Measurements from ENCODE around the gene SMURF2. TPM values are rescaled to one million over a fixed set of nuclear protein-coding genes. Genes with fewer than 3 reads are reported as not detected.
A peak's percentile ranks its signal among the peaks of the same experiment; 100 is the strongest.

Gene SMURF2
- polyA plus RNA-seq = 1 to 10 TPM; 8.1 to 8.5 (median 8.3) TPM

GRCh38 chr17:64661976-64662773, at the start of gene SMURF2:
Gene SMURF2, minus strand, starts transcription at chr17:64662307. Its CDS starts 427 bp downstream, at chr17:64661880.
- H3K27me3 Mint-ChIP-seq (ENCODE audit: low read depth in 3 of 3) = peaks cover 5 to 11% (median 8%) of the 10 kb centered on the region in 3 donors
- peaks cover 42 to 48% of the 10 kb centered on the region in 2 donors for H3K4me1 Mint-ChIP-seq
- no peaks in the 10 kb centered on the region for H3K9me3 Mint-ChIP-seq
- no peaks in the 10 kb centered on the region for H3K36me3 Mint-ChIP-seq
- peak; percentile 84 to 87 (median 86) for DNase-seq
- peak within 1 kb of the TSS; percentile 93 to 98 (median 96) for H3K27ac Mint-ChIP-seq
- H3K4me3 Mint-ChIP-seq = peak within 1 kb of the TSS; percentile 96 to 99 (median 96)

- peak in 1 of 3 donors; percentile 12 for DNase-seq
- Mint-ChIP-seq H3K27ac (peak overlapping the region; percentile 94 to 99 (median 97)), H3K4me3 (peak overlapping the region; percentile 74 to 83 (median 76)), H3K4me1 (peaks cover 81 to 89% of the 10 kb centered on the region in 2 donors), H3K27me3 (ENCODE audit: low read depth in 3 of 3) (peaks cover 3 to 6% (median 5%) of the 10 kb centered on the region in 3 donors), H3K36me3 (no peaks in the 10 kb centered on the region), H3K9me3 (no peaks in the 10 kb centered on the region)
Measured at GRCh38 chr17:64709481-64709880, 47.4 kb upstream of the SMURF2 start.

GRCh38 chr17:64707050-64707591, 45.0 kb upstream of the SMURF2 start:
- DNase-seq = no peak
- Mint-ChIP-seq H3K9me3 (no peaks in the 10 kb centered on the region), H3K4me1 (peaks cover 58 to 73% of the 10 kb centered on the region in 2 donors), H3K27me3 (ENCODE audit: low read depth in 3 of 3) (peaks cover 3 to 6% (median 5%) of the 10 kb centered on the region in 3 donors), H3K4me3 (peak overlapping the region in 4 of 5 donors; percentile 30 to 60 (median 42)), H3K27ac (peak overlapping the region; percentile 78 to 97 (median 84)), H3K36me3 (no peaks in the 10 kb centered on the region)

DNA sequence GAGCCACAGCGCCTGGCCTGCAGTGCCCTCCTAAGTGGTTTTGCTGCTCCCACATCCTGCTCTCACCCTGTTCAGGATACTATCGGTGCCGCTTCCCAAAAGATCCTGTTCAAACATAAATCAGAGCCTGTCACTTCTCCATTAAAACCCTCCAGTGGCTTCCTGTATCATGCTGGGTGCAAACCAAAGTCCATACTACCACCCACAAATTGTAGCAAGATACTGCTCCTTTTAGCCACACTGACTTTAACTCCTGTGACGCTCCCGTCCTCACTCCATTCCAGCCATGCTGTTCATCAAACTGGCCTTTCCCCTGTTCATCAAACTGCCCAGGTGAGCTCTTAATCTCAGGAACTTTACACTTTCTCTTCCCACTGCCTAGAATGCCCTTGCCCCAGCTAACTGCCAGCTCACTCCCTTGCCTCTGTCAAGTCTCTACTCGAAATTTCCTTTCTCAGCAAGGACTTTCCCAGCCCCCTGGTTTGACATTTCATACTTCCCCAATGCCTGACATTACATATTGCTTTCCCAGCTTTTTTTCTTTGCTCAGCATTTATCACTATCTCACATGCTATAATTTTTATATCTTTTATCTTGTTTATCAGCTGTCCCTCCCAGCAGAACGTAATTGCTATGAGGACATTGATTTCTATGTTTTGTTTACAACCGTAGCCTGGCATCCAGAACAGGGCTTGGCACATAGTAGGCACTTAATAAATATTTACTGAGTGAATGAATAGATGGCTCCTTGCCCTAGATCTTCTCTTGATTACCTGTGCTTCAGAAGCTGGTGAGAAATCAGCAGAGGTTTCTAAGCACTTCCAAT, 44.3 kb upstream of the SMURF2 start:
- peaks cover 3 to 6% (median 5%) of the 10 kb centered on the region in 3 donors for H3K27me3 Mint-ChIP-seq (ENCODE audit: low read depth in 3 of 3)
- no peaks in the 10 kb centered on the region for H3K36me3 Mint-ChIP-seq
- peaks cover 51 to 66% of the 10 kb centered on the region in 2 donors for H3K4me1 Mint-ChIP-seq
- no peak for DNase-seq
- peak overlapping the region in 1 of 5 donors; percentile 57 for H3K4me3 Mint-ChIP-seq
- peak overlapping the region in 5 of 6 donors; percentile 54 to 97 (median 82) for H3K27ac Mint-ChIP-seq
- no peaks in the 10 kb centered on the region for H3K9me3 Mint-ChIP-seq

- Mint-ChIP-seq H3K27ac (no peak overlapping the region), H3K36me3 (no peaks in the 10 kb centered on the region)
Measured at GRCh38 chr17:64702815-64703214, 40.7 kb upstream of the SMURF2 start.

DNA sequence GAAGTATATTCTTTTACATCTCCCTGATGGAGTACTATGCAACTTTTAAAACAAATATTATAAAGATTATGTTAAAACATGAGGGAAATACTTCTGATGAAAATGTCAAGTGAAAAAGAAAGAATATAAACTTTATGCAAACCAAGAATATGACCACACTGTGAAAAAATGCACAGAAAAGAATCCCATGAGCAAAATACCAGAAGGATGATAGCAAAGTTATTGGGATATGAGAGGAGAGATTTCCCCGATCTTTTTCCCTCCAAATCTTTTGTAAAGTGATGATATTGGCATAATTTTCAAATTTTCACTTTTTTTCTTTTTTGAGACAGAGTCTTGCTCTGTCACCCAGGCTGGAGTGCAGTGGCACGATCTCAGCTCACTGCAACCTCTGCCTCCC, 36.6 kb upstream of the SMURF2 start:
- no peak overlapping the region for H3K27ac Mint-ChIP-seq
- H3K27me3 Mint-ChIP-seq (ENCODE audit: low read depth in 3 of 3) = peaks cover 0 to 2% (median 0%) of the 10 kb centered on the region in 3 donors

More at GRCh38 chr17:64702815-64703214, 40.7 kb upstream of the SMURF2 start:
- Mint-ChIP-seq H3K4me1 (peaks cover 16 to 32% of the 10 kb centered on the region in 2 donors), H3K27me3 (ENCODE audit: low read depth in 3 of 3) (peaks cover 0 to 6% (median 0%) of the 10 kb centered on the region in 3 donors), H3K9me3 (no peaks in the 10 kb centered on the region), H3K4me3 (no peak overlapping the region)
- no peak for DNase-seq

DNA sequence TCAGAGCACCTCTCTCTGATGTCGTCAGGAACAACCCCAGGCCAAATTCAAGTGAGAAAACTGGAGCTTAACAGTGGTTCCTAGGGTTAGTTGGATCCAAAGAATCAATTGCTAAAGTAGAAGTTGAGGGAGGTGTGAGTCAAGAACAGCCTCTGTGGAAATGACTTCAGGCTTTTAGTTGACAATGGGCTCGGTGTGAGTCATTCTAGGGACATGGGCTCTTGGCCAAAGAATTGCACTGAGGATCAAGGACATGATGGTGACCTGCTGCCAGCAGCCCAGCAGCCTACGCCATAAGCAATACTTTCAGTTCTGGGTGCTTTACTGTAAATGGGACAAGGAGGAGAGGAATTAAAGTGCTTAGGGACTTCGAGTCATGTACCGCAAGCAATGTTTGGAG, 32.1 kb upstream of the SMURF2 start:
- H3K4me3 Mint-ChIP-seq = no peak overlapping the region
- no peaks in the 10 kb centered on the region for H3K36me3 Mint-ChIP-seq
- H3K9me3 Mint-ChIP-seq = no peaks in the 10 kb centered on the region
- DNase-seq = no peak
- no peak overlapping the region for H3K27ac Mint-ChIP-seq
- peaks cover 0 to 2% (median 0%) of the 10 kb centered on the region in 3 donors for H3K27me3 Mint-ChIP-seq (ENCODE audit: low read depth in 3 of 3)
- no peaks in the 10 kb centered on the region for H3K4me1 Mint-ChIP-seq

More for the DNA sequence above, 36.6 kb upstream of the SMURF2 start:
- no peak overlapping the region for H3K4me3 Mint-ChIP-seq
- H3K36me3 Mint-ChIP-seq = no peaks in the 10 kb centered on the region
- no peaks in the 10 kb centered on the region for H3K9me3 Mint-ChIP-seq
- peaks cover 0 to 8% of the 10 kb centered on the region in 2 donors for H3K4me1 Mint-ChIP-seq
- no peak for DNase-seq

- DNase-seq = no peak
- Mint-ChIP-seq H3K36me3 (no peaks in the 10 kb centered on the region), H3K27ac (no peak overlapping the region), H3K27me3 (ENCODE audit: low read depth in 3 of 3) (peaks cover 0 to 2% (median 0%) of the 10 kb centered on the region in 3 donors), H3K4me3 (no peak overlapping the region), H3K4me1 (no peaks in the 10 kb centered on the region), H3K9me3 (no peaks in the 10 kb centered on the region)
Measured at GRCh38 chr17:64692187-64692586, 30.1 kb upstream of the SMURF2 start.

- Mint-ChIP-seq H3K4me1 (no peaks in the 10 kb centered on the region), H3K4me3 (no peak overlapping the region), H3K36me3 (no peaks in the 10 kb centered on the region), H3K9me3 (no peaks in the 10 kb centered on the region), H3K27ac (no peak overlapping the region), H3K27me3 (ENCODE audit: low read depth in 3 of 3) (peaks cover 0 to 4% (median 0%) of the 10 kb centered on the region in 3 donors)
- no peak for DNase-seq
Measured at GRCh38 chr17:64689106-64689505, 27.0 kb upstream of the SMURF2 start.

- Mint-ChIP-seq H3K4me3 (no peak overlapping the region), H3K4me1 (no peaks in the 10 kb centered on the region), H3K9me3 (no peaks in the 10 kb centered on the region), H3K36me3 (no peaks in the 10 kb centered on the region), H3K27me3 (ENCODE audit: low read depth in 3 of 3) (peaks cover 0 to 4% (median 0%) of the 10 kb centered on the region in 3 donors), H3K27ac (no peak overlapping the region)
- DNase-seq = no peak
Measured at GRCh38 chr17:64688481-64688880, 26.4 kb upstream of the SMURF2 start.

DNA sequence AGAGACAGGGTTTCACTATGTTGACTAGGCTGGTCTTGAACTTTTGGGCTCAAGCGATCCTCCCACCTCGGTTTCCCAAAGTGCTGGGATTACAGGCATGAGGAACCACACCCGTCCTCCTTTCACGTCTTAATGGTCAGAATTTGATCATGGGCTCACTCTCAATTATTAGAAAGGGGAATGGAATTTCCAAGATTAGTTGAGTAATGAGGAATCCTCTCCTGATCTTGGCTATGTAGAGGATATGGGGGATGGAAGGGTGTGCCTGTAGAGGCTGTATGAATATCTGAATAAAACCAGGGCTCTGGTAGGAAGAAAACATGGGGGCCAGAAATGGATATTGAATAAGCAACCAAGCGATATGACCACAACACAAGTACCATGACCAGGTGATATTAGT, 25.9 kb upstream of the SMURF2 start:
- Mint-ChIP-seq H3K4me1 (no peaks in the 10 kb centered on the region), H3K36me3 (no peaks in the 10 kb centered on the region), H3K27me3 (ENCODE audit: low read depth in 3 of 3) (peaks cover 0 to 4% (median 0%) of the 10 kb centered on the region in 3 donors), H3K4me3 (no peak overlapping the region), H3K9me3 (no peaks in the 10 kb centered on the region), H3K27ac (no peak overlapping the region)
- DNase-seq = no peak

DNA sequence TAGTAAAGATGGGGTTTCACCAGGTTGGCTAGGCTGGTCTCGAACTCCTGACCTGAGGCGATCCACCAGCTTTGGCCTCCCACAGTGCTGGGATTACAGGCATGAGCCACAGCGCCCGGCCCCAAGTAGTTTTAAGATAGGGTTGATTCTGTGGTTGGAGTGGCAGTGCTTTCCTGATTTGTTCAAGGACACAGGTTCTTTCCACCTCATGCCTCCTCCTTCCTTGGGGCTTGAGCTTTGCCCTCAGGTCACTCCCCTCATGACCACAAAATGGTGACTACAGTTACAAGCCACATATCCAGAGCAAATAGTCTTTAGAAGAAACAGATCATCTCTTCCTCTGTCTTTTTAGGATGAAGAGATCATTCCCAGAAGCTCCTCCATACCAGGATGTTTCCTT, 25.3 kb upstream of the SMURF2 start:
- H3K4me1 Mint-ChIP-seq = no peaks in the 10 kb centered on the region
- H3K27me3 Mint-ChIP-seq (ENCODE audit: low read depth in 3 of 3) = peaks cover 0 to 4% (median 0%) of the 10 kb centered on the region in 3 donors
- no peaks in the 10 kb centered on the region for H3K36me3 Mint-ChIP-seq
- no peak for DNase-seq
- H3K27ac Mint-ChIP-seq = no peak overlapping the region
- H3K4me3 Mint-ChIP-seq = no peak overlapping the region
- H3K9me3 Mint-ChIP-seq = no peaks in the 10 kb centered on the region

GRCh38 chr17:64686705-64687104, 24.6 kb upstream of the SMURF2 start:
- H3K36me3 Mint-ChIP-seq = no peaks in the 10 kb centered on the region
- no peak for DNase-seq
- no peak overlapping the region for H3K4me3 Mint-ChIP-seq
- H3K4me1 Mint-ChIP-seq = no peaks in the 10 kb centered on the region
- no peak overlapping the region for H3K27ac Mint-ChIP-seq
- H3K27me3 Mint-ChIP-seq (ENCODE audit: low read depth in 3 of 3) = peaks cover 0 to 4% (median 0%) of the 10 kb centered on the region in 3 donors
- H3K9me3 Mint-ChIP-seq = no peaks in the 10 kb centered on the region

Measured in immature natural killer cell (primary cell).